Measurements from ENCODE around the gene DMRT1. TPM values are rescaled to one million over a fixed set of nuclear protein-coding genes. Genes with fewer than 3 reads are reported as not detected.

DMRT1 gene
- total and polyA plus RNA-seq, 9 donors = not detected

DNA sequence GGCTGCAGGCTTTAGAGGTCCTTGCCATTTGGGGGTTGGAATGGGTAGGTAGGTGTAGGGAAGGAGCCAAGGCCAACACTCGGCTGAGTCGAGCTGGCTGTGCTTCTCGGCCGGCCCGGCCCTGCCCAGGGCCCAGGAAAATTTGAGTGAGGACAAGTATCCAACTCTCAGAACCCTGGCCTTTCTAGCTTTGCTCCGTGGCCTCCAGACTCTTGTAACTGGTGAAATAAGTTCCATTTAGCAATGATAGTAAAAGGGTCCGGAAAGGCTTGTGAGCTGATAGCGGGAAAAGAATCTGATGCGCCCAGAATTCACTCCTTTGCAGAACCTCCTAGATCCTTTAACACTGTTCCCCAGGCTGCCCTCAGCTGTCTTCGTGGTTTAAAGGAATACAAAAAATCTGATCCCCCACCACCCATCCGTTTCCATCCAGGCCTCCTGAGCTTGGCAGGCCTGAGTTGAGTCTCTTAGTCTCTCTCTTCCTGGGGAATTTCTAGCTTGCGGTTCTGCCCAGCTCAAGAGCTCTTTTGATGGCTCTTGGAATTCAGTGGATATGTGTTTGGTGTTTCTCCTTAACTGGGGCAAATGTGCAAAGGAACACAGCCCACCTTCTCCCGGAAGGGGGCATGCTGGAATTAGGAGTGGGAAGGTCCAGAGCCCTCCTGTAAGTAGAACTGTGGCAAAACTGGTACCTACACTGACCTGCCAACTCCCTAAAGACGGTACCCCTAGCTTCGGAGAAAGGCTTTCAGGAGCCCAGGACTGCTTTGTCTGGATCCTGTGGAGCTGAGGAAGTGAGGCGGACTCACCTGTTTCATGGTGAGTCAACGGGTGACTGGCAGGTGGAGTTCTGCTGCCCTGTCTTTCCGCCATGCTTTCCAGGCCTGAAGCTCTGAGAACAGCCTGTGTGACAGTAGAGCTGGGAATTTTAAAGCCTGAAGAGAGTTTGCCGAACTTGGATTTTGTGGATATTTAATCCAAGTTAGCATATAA, 136.6 kb downstream of the DMRT1 start:
- Histone ChIP-seq H3K4me1 (ENCODE audit: insufficient read depth) (peaks cover 3% of the 10 kb centered on the region), H3K27ac (no peak overlapping the region), H3K36me3 (no peaks in the 10 kb centered on the region), H3K4me3 (no peak overlapping the region), H3K9me3 (no peaks in the 10 kb centered on the region), H3K27me3 (no peaks in the 10 kb centered on the region)
- 45 to 47% (median 46%) methylated on average over 19 of the region's 19 CpGs for WGBS, 3 donors
- intact Hi-C loops (cut with DNase I) = no loop called here
- no peak for TF ChIP-seq EP300 (IDR thresholded peaks at IDR 0.05)
- TF ChIP-seq, protein P1, sequence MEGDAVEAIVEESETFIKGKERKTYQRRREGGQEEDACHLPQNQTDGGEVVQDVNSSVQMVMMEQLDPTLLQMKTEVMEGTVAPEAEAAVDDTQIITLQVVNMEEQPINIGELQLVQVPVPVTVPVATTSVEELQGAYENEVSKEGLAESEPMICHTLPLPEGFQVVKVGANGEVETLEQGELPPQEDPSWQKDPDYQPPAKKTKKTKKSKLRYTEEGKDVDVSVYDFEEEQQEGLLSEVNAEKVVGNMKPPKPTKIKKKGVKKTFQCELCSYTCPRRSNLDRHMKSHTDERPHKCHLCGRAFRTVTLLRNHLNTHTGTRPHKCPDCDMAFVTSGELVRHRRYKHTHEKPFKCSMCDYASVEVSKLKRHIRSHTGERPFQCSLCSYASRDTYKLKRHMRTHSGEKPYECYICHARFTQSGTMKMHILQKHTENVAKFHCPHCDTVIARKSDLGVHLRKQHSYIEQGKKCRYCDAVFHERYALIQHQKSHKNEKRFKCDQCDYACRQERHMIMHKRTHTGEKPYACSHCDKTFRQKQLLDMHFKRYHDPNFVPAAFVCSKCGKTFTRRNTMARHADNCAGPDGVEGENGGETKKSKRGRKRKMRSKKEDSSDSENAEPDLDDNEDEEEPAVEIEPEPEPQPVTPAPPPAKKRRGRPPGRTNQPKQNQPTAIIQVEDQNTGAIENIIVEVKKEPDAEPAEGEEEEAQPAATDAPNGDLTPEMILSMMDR (IDR thresholded peaks at IDR 0.05) = no peak
- no peak for TF ChIP-seq POLR2A (IDR thresholded peaks at IDR 0.05)
- no peak for DNase-seq

DNA sequence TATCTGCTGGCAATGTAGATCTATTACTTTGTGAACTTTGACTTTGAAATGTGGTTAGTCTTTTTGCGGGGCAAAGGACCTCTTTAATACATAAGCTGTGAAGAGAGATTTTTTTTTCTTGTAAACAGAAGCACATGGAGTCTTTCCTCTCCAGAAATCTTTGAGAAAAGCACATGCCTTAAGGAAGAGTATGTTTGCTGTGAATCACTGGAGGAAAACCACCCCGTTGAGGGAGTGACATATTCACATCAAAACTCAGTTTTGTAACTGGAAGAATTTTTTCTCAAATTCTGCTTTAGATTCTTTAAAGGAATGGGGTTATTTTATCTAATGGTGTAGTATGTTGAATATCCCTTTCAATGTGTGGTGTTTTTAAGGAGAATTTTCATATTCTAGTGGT, 138.5 kb downstream of the DMRT1 start:
- WGBS, 3 donors = 33 to 44% (median 41%) methylated on average over 2 of the region's 2 CpGs
- DNase-seq = no peak
- Histone ChIP-seq H3K27me3 (no peaks in the 10 kb centered on the region), H3K4me3 (no peak overlapping the region), H3K9me3 (no peaks in the 10 kb centered on the region), H3K36me3 (no peaks in the 10 kb centered on the region), H3K4me1 (ENCODE audit: insufficient read depth) (peaks cover 3% of the 10 kb centered on the region), H3K27ac (no peak overlapping the region)
- intact Hi-C loops (cut with DNase I) = no loop called here
- no peak for TF ChIP-seq POLR2A (IDR thresholded peaks at IDR 0.05)
- TF ChIP-seq, protein P1 (IDR thresholded peaks at IDR 0.05) = no peak
- no peak for TF ChIP-seq EP300 (IDR thresholded peaks at IDR 0.05)

DNA sequence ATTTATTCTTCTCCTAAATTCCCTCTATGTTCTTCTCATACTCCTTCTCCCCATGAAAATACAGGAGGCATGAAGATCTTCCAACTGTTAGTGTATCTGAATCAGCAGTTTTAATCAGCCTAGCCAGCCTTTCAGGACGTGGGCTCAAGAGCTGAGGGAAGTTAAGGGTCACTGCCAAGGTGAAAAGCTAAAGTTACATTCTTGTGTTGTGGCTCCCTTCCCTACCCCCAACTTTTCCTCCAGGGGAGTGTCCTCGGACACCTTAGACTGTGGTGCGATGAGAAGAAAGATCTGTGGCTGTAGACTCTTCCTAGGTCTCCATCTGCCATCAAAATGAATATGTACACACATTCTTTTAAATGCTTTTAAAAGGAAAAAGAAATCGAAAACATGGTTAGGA, 139.1 kb downstream of the DMRT1 start:
- 17 to 20% (median 19%) methylated on average over 4 of the region's 4 CpGs for WGBS, 3 donors
- TF ChIP-seq POLR2A (IDR thresholded peaks at IDR 0.05) (no peak), EP300 (IDR thresholded peaks at IDR 0.05) (no peak)
- TF ChIP-seq, protein P1 (IDR thresholded peaks at IDR 0.05) = no peak
- intact Hi-C loops (cut with DNase I) = no loop called here

DNA sequence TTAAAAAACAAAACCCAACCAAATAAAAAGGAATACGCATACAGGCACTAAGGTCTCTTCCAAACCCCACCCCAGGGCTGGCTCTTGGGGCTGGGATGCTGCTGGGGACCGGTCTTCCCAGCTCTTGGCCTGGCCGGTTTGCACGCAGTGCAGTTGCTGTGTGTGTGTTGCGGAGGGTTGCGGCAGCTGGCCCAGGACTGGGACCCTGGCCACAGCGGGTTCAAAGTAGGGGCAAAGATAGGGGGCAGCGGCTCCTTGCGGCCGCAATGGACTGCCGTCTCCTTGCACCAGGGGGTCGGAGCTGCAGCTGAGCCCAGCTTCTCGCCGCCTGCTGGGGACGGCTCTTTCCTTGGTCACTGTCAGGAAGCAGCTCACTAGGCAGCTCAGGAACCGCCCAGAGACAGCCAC, 140.0 kb downstream of the DMRT1 start:
- peaks cover 3% of the 10 kb centered on the region for H3K4me1 ChIP-seq (ENCODE audit: insufficient read depth)
- no peak overlapping the region for H3K27ac ChIP-seq
- H3K36me3 ChIP-seq = no peaks in the 10 kb centered on the region
- H3K9me3 ChIP-seq = no peaks in the 10 kb centered on the region
- TF ChIP-seq, protein P1 (IDR thresholded peaks at IDR 0.05) = no peak
- TF ChIP-seq EP300 (IDR thresholded peaks at IDR 0.05) (no peak), POLR2A (IDR thresholded peaks at IDR 0.05) (no peak)
- no peak overlapping the region for H3K4me3 ChIP-seq
- no peak for DNase-seq
- 22 to 23% (median 23%) methylated on average over 16 of the region's 16 CpGs for WGBS, 3 donors
- intact Hi-C loops (cut with DNase I) = no loop called here
- H3K27me3 ChIP-seq = no peaks in the 10 kb centered on the region

More for the DNA sequence above, 139.1 kb downstream of the DMRT1 start:
- no peak for DNase-seq
- peaks cover 3% of the 10 kb centered on the region for H3K4me1 ChIP-seq (ENCODE audit: insufficient read depth)
- no peaks in the 10 kb centered on the region for H3K9me3 ChIP-seq
- no peak overlapping the region for H3K4me3 ChIP-seq
- no peaks in the 10 kb centered on the region for H3K27me3 ChIP-seq
- H3K27ac ChIP-seq = no peak overlapping the region
- no peaks in the 10 kb centered on the region for H3K36me3 ChIP-seq
